GM19438 (cell line): ENCODE results near the gene MLANA.

Source experiments
- ATAC-seq: cut with Tn5 transposase; IDR thresholded peaks from one replicate; pipeline ENCODE4 v1.9.1; 2021; ENCODE audit warnings: low read depth; ENCODE audit not compliant: unreplicated experiment

Gene MLANA

GRCh38 chr9:5953743-5954707, 63.3 kb downstream of the MLANA start:
- ATAC-seq = no peak

DNA sequence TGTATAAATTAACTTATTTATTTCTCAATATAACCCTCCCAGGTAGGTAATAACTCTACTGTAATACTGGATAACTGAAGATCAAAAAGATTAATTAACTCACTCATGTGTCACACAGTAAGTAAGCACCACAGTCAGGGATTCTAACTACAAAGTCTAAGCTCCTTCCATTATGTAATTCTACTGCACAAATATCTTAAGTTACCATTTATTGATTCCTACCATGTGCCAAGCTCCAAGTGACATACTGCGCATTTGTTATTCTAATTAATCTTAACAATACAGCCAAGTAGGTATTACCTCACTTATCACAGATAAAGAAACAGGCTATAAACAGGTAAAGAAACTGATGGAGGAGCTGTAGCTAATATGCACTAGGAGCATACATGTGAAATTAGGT, 66.5 kb downstream of the MLANA start:
- no peak for ATAC-seq

DNA sequence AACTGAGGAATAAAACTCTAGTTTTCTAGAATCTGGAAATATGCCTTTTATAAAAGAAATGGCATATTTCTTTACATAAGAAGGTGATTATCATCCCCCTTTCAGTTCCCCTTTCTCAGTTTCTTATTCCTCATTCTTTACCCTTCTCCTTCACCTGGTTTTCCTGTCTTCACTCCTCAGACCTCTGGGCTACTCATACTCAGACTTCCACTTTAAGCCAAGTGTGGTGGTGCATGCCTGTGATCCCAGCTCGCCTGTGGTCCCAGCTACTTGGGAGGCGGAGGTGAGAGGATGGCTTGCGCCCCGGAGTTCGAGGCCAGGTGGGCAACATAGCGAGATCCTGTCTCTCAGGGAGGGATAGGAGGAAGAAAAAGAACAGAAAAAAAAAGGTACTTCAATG, 67.6 kb downstream of the MLANA start:
- ATAC-seq = no peak
